ENCODE measurements around the gene CDSN. TPM values are rescaled to one million over a fixed set of nuclear protein-coding genes. Genes with fewer than 3 reads are reported as not detected.

The CDSN gene, protein sequence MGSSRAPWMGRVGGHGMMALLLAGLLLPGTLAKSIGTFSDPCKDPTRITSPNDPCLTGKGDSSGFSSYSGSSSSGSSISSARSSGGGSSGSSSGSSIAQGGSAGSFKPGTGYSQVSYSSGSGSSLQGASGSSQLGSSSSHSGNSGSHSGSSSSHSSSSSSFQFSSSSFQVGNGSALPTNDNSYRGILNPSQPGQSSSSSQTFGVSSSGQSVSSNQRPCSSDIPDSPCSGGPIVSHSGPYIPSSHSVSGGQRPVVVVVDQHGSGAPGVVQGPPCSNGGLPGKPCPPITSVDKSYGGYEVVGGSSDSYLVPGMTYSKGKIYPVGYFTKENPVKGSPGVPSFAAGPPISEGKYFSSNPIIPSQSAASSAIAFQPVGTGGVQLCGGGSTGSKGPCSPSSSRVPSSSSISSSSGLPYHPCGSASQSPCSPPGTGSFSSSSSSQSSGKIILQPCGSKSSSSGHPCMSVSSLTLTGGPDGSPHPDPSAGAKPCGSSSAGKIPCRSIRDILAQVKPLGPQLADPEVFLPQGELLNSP
- total RNA-seq (not detected in 2 replicates), polyA plus RNA-seq (not detected in 2 replicates), polyA minus RNA-seq (not detected in 2 replicates)
- not detected for total RNA-seq (2013)

DNA sequence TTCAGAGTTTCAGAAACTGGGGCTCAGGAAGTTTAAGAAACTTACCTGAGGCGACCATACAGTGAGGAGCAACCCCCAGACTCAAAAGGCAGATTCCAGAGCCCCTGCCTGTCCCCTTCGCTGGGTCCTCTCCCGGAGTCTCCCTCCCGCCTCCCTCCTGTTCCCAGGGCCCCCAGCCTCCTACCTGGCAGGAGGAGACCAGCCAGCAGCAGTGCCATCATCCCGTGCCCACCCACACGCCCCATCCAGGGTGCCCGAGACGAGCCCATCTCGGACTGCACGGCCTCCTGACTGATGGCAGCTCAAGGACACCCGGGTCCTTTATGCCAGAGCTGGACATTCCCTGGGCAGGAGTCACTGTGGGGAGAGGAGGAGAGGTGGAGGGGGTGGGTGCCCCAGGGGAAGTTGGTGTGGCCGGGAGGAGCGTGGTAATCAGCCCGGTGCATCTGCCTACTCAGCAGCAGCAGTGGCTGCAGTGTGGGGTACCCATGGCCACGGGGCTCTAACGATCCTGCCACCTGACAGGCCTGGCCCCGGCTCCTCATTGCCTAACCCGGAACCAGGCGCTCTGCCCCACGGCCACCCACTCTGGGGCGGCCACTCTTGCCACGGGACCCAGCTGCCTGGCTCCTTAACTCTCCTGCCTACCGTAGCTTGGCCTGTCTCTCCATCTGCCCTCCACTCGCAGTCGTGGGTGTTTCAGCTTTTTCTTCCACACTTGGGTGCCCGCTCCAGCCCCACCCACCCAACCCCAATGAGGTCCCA, at the start of gene CDSN:
CDSN (minus strand) TSS at position 296 of the 765 bp plus-strand sequence; CDS start at position 269, 27 bp downstream.
- WGBS (ENCODE audit: insufficient coverage), result 78% methylated on average over 26 of the region's 26 CpGs
- Mint-ChIP-seq H3K4me3 (no peak within 1 kb of the TSS), H3K9me3 (ENCODE audit: insufficient read depth) (no peaks in the 10 kb centered on the region), H3K27me3 (peaks cover 27% of the 10 kb centered on the region), H3K27ac (no peak within 1 kb of the TSS), H3K4me1 (peaks cover 3% of the 10 kb centered on the region)
- H3K79me2 ChIP-seq (ENCODE audit: control insufficient read depth, insufficient read depth, low read length), result no peaks in the 10 kb centered on the region
- ChIA-PET CTCF (interaction anchor here (0.5 to 1.6 kb wide), 3 partner anchors 10 to 446 kb away, joined by 3 to 6 read pairs (median 4); no protein-coding TSS in a partner anchor), POLR2A (interaction anchor here (0.6 kb wide), 1 partner anchor 180 kb away, joined by 5 read pairs; no protein-coding TSS in a partner anchor)
- H2AFZ ChIP-seq (ENCODE audit: insufficient read depth, low read depth, low read length, poor library complexity, severe bottlenecking), result no peak within 1 kb of the TSS
- peaks cover 0 to 7% (median 0%) of the 10 kb centered on the region in 4 experiments for H3K27me3 ChIP-seq (replicated peaks in 1 of 4; ENCODE audit: control extremely low read depth in 1 of 4, control insufficient read depth in 3 of 4, insufficient read depth in 4 of 4, low read length in 3 of 4)
- no peak within 1 kb of the TSS for H3K27ac ChIP-seq (ENCODE audit: low read length in 2 of 2)
- DNase-seq, result no peak
- H3K4me2 ChIP-seq (replicated peaks; ENCODE audit: low read depth, low read length, poor library complexity, severe bottlenecking), result no peak within 1 kb of the TSS
- TF ChIP-seq, protein P1, sequence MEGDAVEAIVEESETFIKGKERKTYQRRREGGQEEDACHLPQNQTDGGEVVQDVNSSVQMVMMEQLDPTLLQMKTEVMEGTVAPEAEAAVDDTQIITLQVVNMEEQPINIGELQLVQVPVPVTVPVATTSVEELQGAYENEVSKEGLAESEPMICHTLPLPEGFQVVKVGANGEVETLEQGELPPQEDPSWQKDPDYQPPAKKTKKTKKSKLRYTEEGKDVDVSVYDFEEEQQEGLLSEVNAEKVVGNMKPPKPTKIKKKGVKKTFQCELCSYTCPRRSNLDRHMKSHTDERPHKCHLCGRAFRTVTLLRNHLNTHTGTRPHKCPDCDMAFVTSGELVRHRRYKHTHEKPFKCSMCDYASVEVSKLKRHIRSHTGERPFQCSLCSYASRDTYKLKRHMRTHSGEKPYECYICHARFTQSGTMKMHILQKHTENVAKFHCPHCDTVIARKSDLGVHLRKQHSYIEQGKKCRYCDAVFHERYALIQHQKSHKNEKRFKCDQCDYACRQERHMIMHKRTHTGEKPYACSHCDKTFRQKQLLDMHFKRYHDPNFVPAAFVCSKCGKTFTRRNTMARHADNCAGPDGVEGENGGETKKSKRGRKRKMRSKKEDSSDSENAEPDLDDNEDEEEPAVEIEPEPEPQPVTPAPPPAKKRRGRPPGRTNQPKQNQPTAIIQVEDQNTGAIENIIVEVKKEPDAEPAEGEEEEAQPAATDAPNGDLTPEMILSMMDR (IDR thresholded peaks at IDR 0.05), result no peak
- no peak for TF ChIP-seq EZH2 (IDR thresholded peaks at IDR 0.05; ENCODE audit: borderline replicate concordance, insufficient read depth, low read depth, low read length, poor library complexity, severe bottlenecking)
- no peaks in the 10 kb centered on the region for H3K36me3 ChIP-seq (replicated peaks in 1 of 2; ENCODE audit: control extremely low read depth in 1 of 2, control insufficient read depth in 1 of 2, extremely low read depth in 1 of 2, insufficient read depth in 2 of 2, low read length in 1 of 2)
- H3K4me3 ChIP-seq (ENCODE audit: control extremely low read depth in 1 of 5, extremely low read depth in 1 of 5, insufficient read depth in 1 of 5, low read depth in 2 of 5, low read length in 4 of 5), result no peak within 1 kb of the TSS
- H3K9ac ChIP-seq (ENCODE audit: low read length), result no peak within 1 kb of the TSS
- intact Hi-C loops (cut with micrococcal nuclease), result no loop called here
- H3K9me3 ChIP-seq (ENCODE audit: control extremely low read depth in 1 of 3, control insufficient read depth in 2 of 3, insufficient read depth in 1 of 3, low read length in 2 of 3), result no peaks in the 10 kb centered on the region
- H4K20me1 ChIP-seq (ENCODE audit: control insufficient read depth, insufficient read depth, low read length, poor library complexity, severe bottlenecking), result no peaks in the 10 kb centered on the region
- no peak for ATAC-seq (ENCODE audit: low read depth)
- peaks cover 0 to 3% of the 10 kb centered on the region in 2 donors for H3K4me1 ChIP-seq (ENCODE audit: control insufficient read depth in 2 of 2, insufficient read depth in 2 of 2, low read length in 2 of 2)
